Coronary artery (tissue), 2 donors: Measurements from ENCODE around the gene MAPK8IP2.
"Not testable (repeated sequence)": the region's sequence is repeated elsewhere in the genome, so short reads cannot be mapped to it uniquely, and the experiment has no call there.

Source experiments
- DNase-seq: peaks from one replicate; pipeline ENCODE4 v3.0.0-alpha.2; 2017; ENCODE audit warnings: low spot score
- H3K27ac ChIP-seq, 2 donors: fragments of 200-600 bp; sonication (generic); one replicate each; pipeline ENCODE4 v1.5.1; 2016 to 2019
- H3K4me3 ChIP-seq: fragments of 200-600 bp; sonication (generic); 2 replicates; pipeline ENCODE4 v1.5.1; 2016; ENCODE audit warnings: mild to moderate bottlenecking, moderate library complexity
- CTCF ChIP-seq: fragments of 200-600 bp; sonication (generic); IDR thresholded peaks from one replicate; pipeline ENCODE4 v1.5.1; 2019; ENCODE audit warnings: antibody characterized with exemption

Gene MAPK8IP2

DNA sequence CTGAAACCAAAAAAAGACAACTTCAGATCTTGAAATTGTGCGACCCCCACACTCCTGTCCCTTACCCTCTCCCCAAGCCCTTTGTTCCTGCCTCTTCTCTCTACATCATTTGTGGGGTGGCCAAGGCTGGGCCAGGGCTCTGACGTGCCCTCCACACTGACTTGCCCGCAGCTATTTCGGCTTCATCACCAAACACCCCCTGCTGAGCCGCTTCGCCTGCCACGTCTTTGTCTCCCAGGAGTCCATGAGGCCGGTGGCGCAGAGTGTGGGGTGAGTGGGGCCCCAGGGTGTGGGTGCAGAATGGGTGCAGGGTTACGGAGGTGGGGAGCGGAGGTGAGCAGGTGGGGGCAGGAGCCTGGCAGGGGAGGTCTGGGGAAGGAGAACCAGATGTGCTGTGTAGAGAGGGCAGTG is 9.5 kb downstream of the MAPK8IP2 start:
- H3K4me3 ChIP-seq, result no peak overlapping the region
- DNase-seq, result no peak
- TF ChIP-seq CTCF, result no peak

GRCh38 chr22:50610581-50610980 is 10.0 kb downstream of the MAPK8IP2 start:
- TF ChIP-seq CTCF, result no peak
- Histone ChIP-seq H3K4me3 (no peak overlapping the region), H3K27ac (no peak overlapping the region)
- no peak for DNase-seq

More for the DNA sequence above, 9.5 kb downstream of the MAPK8IP2 start:
- H3K27ac ChIP-seq, result no peak overlapping the region

- H3K27ac ChIP-seq, result no peak overlapping the region
- H3K4me3 ChIP-seq, result no peak overlapping the region
- DNase-seq, result no peak
- TF ChIP-seq CTCF, result no peak
These were observed 10.9 kb downstream of the MAPK8IP2 start for GRCh38 chr22:50611341-50612060.

- TF ChIP-seq CTCF, result no peak
- H3K27ac ChIP-seq, result no peak overlapping the region
- no peak for DNase-seq
- no peak overlapping the region for H3K4me3 ChIP-seq
These were observed 11.6 kb downstream of the MAPK8IP2 start for GRCh38 chr22:50612168-50612527.

DNA sequence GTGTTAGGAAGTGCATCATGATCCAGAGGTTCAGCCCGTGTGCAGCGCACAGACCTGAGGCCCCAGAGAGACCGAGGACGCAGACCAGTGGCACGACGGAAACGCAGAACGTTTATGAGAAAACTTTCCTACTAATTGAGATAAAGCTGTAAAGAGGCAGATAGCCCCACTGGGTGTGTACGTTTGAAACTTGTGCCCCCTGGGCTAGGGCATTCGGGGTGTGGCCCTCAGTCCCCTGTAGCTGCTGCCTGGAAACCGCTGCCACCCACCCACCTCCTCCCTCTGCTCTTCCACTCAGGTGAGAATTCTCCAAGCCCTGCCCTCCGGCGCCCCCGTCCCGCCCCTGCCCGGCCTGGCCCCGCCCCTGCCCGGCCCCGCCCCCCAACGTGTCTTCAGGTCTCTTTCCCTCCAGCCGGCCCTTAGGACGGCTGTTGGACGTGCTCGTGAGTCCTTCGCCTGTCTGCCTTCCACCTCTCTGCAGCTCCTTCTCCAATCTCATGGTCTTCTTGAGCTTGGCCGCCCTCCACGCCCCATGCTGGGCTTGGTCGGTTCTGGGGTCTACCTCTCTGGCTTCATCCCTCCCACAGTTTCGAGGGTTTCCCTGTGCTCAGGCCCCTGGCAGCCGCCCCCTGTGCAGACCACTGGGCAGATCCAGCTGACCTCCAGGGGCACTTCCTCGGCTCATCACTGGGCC is 12.1 kb downstream of the MAPK8IP2 start:
- Histone ChIP-seq H3K4me3 (no peak overlapping the region), H3K27ac (no peak overlapping the region)
- DNase-seq, result no peak
- no peak for TF ChIP-seq CTCF

DNA sequence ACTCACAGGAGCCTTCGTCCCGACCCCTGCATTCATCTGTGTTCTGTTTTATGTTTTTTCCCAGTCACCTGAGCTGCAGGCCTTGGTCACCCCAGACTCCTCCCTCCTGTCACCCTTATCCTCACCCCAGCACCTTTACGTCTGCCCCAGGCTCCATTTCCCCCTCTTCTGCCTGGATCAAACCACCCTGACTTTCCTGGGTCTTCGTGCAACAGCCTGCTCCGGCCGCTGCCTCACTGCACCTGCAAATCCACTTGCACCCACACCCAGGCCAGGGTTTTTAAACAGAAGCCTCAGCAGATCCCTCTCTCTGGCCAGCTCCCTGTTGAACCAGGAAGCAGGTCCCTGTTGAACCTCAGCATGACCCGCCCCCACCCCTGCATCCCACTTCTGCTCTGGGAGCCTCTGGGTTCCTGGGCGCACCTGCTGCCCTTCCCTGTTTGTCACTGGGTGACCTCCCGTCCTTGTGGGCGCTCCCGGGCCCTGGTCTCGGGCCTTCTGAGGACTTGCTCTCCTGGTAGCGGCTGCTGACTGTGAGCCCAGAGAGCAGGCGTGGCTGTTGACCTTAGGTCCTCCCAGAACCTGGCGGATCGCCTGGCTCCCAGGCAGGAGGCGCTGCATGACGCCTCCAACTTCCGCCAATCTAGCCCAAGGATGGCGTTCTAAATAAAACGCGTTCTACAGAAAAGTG is 12.8 kb downstream of the MAPK8IP2 start:
- DNase-seq, result no peak
- TF ChIP-seq CTCF, result no peak
- no peak overlapping the region for H3K27ac ChIP-seq
- no peak overlapping the region for H3K4me3 ChIP-seq

GRCh38 chr22:50614296-50614695 is 13.7 kb downstream of the MAPK8IP2 start:
- H3K27ac ChIP-seq, H3K4me3 ChIP-seq, DNase-seq: not testable (repeated sequence)
